ENCODE results near the gene OPN4. TPM values are rescaled to one million over a fixed set of nuclear protein-coding genes. Genes with fewer than 3 reads are reported as not detected.
"Not testable (repeated sequence)": the region's sequence is repeated elsewhere in the genome, so short reads cannot be mapped to it uniquely, and the experiment has no call there.

Gene OPN4
- total RNA-seq, 8 experiments from 2014 or later = 0.11 to 0.57 (median 0.14) TPM; not detected in 1

DNA sequence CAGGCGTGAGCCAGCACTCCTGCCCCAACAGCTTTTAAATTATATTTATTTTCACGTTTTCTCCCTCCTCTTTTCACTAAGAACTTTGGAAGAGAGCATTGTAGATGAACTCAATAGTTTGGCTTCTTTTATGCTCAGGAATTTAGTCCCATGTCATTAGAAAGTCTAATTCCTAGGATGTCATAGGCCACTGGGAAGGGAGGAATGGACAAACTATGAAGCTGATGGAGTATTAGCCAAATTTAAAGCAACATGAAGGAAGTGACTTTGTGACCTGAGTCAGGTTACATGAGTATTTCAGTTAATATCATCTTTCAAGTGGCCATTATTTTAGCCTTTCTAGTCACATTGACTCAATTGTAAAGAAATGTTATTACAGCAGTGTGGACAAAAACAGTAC, 18.0 kb upstream of the OPN4 start:
- Histone ChIP-seq H3K4me1 (replicated peaks in 1 of 2) (no peaks in the 10 kb centered on the region), H3K27ac (no peak overlapping the region), H3K4me3 (no peak overlapping the region)
- 29 to 100% (median 75%) methylated on average over 1 to 2 of the region's 2 CpGs; no CpG with 5 or more reads in 6 of the 10 experiments for WGBS, 10 experiments
- ATAC-seq (replicated peaks in 6 of 8) = no peak
- in situ Hi-C loops (cut with MboI; ENCODE audit: low pct_unique_long_range_greater_than_20kb in 2 of 9, low sequenced_read_pairs in 9 of 9, unreplicated experiment in 9 of 9) = no loop called here

DNA sequence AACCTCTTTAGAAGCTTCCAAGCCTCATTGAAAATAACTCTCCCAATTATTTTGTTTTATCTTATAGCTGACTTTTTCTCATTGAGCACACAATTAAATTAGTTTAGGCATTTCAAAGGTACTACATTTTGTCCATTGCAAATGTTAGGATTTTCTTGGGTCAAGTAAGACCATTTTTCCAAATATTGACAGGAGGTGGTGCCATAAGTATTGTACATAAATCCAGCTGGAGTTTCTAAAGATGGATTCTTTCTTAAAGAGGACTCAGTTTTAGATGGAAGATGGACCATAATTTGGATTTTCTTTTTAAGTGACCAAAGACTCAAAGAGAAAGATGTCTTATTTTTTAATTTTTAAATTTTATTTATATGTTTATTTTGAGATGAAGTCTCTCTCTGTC, 12.3 kb upstream of the OPN4 start:
- no peak overlapping the region for H3K27ac ChIP-seq
- in situ Hi-C loops (cut with MboI; ENCODE audit: low pct_unique_long_range_greater_than_20kb in 2 of 9, low sequenced_read_pairs in 9 of 9, unreplicated experiment in 9 of 9) = no loop called here
- H3K4me1 ChIP-seq (replicated peaks in 1 of 2) = peaks cover 0 to 8% of the 10 kb centered on the region in 2 donors
- no peak overlapping the region for H3K4me3 ChIP-seq
- ATAC-seq (replicated peaks in 6 of 8) = no peak

DNA sequence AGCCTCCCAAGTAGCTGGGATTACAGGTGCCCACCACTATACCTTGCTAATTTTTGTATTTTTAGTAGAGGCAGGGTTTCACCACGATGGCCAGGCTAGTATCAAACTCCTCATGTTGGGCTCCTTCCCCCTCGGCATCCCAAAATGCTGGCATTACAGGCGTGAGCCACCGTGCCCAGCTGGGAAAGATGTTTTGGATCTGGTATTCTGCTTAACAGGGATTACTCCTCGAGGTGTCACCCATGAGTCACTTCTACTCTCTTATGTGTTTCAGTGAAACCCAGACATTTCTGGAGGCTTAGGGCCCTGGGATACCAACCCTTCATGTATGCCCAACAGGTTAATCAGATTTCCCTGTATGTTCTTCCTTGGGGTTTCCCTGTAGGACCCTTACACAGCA, 11.8 kb upstream of the OPN4 start:
- no peak overlapping the region for H3K4me3 ChIP-seq
- in situ Hi-C loops (cut with MboI; ENCODE audit: low pct_unique_long_range_greater_than_20kb in 2 of 9, low sequenced_read_pairs in 9 of 9, unreplicated experiment in 9 of 9) = no loop called here
- peak in 3 of 8 experiments; percentile 55 to 71 (median 66) for ATAC-seq (replicated peaks in 6 of 8)
- no peak overlapping the region for H3K27ac ChIP-seq
- H3K4me1 ChIP-seq (replicated peaks in 1 of 2) = peaks cover under 1 to 9% of the 10 kb centered on the region in 2 donors
- 0 to 88% (median 43%) methylated on average over 1 to 4 of the region's 5 CpGs; no CpG with 5 or more reads in 1 of the 10 experiments for WGBS, 10 experiments

DNA sequence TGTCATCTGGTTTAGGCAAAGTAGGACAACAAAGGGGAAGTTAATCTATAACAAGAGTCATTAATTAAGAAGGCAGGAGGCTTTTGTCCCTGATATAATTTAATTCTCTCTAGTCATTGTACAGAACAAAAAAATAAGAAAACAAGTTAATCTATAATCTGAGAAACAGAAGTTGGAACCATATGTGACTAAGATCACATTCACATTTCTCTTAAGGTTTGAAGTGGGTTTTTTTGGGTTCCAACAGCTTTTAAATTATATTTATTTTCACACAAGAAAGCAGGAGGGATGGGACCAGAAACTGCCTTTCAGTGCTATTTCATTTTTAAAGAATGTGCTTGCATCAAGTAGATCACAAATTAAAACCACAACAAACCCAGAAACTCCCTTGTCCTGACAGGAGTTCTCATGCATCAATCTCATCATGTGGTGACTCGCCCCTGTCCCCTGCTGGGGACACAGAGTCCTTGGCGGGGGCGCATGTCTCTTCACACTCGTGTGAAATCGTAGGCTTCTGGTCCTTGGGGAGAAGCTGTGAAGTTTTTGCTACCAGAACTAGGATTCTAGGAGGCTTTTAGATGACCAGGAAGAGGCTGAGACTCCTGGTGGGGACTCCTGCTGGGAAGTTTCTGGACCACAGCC, 10.1 kb upstream of the OPN4 start:
- peaks cover 19 to 25% of the 10 kb centered on the region in 2 donors for H3K4me1 ChIP-seq (replicated peaks in 1 of 2)
- 0 to 60% (median 10%) methylated on average over 1 to 2 of the region's 5 CpGs; no CpG with 5 or more reads in 5 of the 10 experiments for WGBS, 10 experiments
- H3K4me3 ChIP-seq = no peak overlapping the region
- H3K27ac ChIP-seq = no peak overlapping the region
- in situ Hi-C loops (cut with MboI; ENCODE audit: low pct_unique_long_range_greater_than_20kb in 2 of 9, low sequenced_read_pairs in 9 of 9, unreplicated experiment in 9 of 9) = no loop called here
- ATAC-seq (replicated peaks in 6 of 8) = peak in 3 of 8 experiments; percentile 5 to 7 (median 7)

DNA sequence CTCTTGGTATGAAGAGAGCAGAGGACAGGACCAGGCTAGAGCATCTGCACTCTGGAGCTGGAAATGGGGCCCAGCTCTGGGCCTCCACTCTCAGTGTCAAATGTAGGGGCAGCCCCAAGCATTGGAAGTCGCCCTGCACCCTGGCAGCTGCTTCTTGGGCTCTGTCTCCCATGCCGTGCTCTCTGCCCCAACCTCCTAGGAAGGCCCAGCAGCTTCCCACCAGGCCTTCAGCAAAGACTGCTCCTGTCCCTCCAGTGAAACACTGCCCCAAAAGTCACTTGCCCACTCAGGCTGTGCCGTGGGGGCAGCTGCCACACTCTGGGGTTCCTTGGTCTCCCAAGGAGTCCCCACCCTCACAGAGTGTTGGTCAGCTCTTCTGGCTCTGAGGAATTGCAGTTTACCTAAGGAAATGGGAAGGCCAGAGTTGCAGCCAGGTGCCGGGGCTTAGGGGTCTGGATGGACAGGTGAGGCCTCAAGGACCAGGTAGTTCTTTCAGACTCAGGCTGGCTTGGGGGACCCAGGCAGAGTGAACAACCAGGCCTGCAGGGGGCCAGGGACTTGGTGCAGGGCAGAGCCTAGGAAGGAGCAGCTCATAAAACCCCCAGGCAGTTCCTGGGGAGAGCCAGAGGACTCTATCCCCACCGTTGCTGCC, 9.4 kb upstream of the OPN4 start:
- no peak for ATAC-seq (replicated peaks in 6 of 8)
- H3K27ac ChIP-seq = no peak overlapping the region
- H3K4me3 ChIP-seq = no peak overlapping the region
- peaks cover 23 to 32% of the 10 kb centered on the region in 2 donors for H3K4me1 ChIP-seq (replicated peaks in 1 of 2)
- WGBS, 10 experiments = 81 to 100% (median 89%) methylated on average over 1 to 3 of the region's 5 CpGs; no CpG with 5 or more reads in 4 of the 10 experiments
- in situ Hi-C loops (cut with MboI; ENCODE audit: low pct_unique_long_range_greater_than_20kb in 2 of 9, low sequenced_read_pairs in 9 of 9, unreplicated experiment in 9 of 9) = no loop called here

DNA sequence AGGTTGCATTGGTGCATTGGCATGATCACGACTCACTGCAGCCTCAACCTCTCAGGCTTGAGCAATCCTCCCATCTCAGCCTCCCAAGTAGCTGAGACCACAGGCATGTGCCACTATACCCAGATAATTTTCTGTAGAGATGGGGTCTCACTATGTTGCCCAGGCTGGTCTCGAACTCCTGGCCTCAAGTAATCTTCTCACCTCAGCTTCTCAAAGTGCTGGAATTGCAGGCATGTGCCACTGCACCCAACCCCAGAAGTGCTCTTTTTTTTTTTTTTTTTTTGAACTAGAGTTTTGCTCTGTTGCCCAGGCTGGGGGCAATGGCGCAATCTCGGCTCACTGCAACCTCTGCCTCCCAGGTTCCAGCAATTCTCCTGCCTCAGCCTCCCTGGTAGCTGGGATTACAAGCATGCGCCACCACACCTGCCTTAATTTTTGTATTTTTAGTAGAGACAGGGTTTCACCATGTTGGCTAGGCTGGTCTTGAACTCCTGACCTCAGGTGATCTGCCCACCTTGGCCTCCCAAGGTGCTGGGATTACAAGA, 8.7 kb upstream of the OPN4 start:
- ATAC-seq (replicated peaks in 6 of 8); in situ Hi-C loops (cut with MboI; ENCODE audit: low pct_unique_long_range_greater_than_20kb in 2 of 9, low sequenced_read_pairs in 9 of 9, unreplicated experiment in 9 of 9); H3K4me3 ChIP-seq; H3K27ac ChIP-seq: not testable (repeated sequence)
- WGBS, 10 experiments = 80 to 100% (median 95%) methylated on average over 1 to 3 of the region's 5 CpGs; no CpG with 5 or more reads in 4 of the 10 experiments
- H3K4me1 ChIP-seq (replicated peaks in 1 of 2) = peaks cover 23 to 33% of the 10 kb centered on the region in 2 donors

DNA sequence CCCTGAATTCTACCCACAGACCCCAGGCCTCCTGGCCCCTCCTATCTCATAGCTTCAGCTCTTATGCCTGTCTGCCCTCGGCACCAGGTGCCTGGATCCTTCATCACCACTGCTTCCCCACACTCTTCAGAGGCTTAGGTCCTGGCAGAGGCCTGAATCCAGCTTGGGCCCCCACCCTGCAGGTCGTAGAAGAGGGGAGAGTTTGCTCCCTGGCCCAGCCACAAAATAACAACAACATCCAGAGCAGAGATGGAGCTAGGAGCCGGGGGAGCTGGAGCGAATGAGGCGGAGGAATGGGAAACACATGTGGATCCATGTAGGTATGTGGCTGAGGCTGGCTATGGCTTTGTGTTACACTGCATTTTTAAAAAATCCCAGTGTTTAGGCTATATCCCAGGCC, 7.8 kb upstream of the OPN4 start:
- H3K4me3 ChIP-seq = no peak overlapping the region
- ATAC-seq (replicated peaks in 6 of 8) = no peak
- in situ Hi-C loops (cut with MboI; ENCODE audit: low pct_unique_long_range_greater_than_20kb in 2 of 9, low sequenced_read_pairs in 9 of 9, unreplicated experiment in 9 of 9) = no loop called here
- 85 to 100% (median 96%) methylated on average over 1 to 3 of the region's 5 CpGs; no CpG with 5 or more reads in 6 of the 10 experiments for WGBS, 10 experiments
- peaks cover 23 to 33% of the 10 kb centered on the region in 2 donors for H3K4me1 ChIP-seq (replicated peaks in 1 of 2)
- no peak overlapping the region for H3K27ac ChIP-seq

DNA sequence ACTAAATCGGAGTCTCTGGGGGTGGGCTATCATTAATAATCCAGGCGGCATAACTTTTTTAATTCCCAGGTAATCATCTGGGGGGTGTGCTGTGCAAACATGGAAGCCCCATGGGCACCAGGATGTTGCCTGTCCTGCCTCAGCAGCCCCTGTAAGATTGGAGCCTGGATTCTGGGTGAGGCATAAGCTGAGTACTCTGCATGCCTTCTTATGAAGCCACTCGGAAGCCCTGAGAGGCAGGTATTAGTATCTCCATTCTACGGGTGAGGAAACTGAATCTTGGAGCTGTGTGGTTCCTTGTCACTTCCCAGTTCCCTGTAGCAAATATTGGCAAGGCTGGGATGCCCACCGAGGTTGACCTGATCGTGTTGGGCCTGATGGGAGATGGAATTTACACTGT, 7.4 kb upstream of the OPN4 start:
- WGBS, 10 experiments = 60 to 100% (median 76%) methylated on average over 1 to 5 of the region's 6 CpGs; no CpG with 5 or more reads in 4 of the 10 experiments
- H3K4me3 ChIP-seq = no peak overlapping the region
- ATAC-seq (replicated peaks in 6 of 8) = no peak
- no peak overlapping the region for H3K27ac ChIP-seq
- in situ Hi-C loops (cut with MboI; ENCODE audit: low pct_unique_long_range_greater_than_20kb in 2 of 9, low sequenced_read_pairs in 9 of 9, unreplicated experiment in 9 of 9) = no loop called here
- peaks cover 23 to 33% of the 10 kb centered on the region in 2 donors for H3K4me1 ChIP-seq (replicated peaks in 1 of 2)

DNA sequence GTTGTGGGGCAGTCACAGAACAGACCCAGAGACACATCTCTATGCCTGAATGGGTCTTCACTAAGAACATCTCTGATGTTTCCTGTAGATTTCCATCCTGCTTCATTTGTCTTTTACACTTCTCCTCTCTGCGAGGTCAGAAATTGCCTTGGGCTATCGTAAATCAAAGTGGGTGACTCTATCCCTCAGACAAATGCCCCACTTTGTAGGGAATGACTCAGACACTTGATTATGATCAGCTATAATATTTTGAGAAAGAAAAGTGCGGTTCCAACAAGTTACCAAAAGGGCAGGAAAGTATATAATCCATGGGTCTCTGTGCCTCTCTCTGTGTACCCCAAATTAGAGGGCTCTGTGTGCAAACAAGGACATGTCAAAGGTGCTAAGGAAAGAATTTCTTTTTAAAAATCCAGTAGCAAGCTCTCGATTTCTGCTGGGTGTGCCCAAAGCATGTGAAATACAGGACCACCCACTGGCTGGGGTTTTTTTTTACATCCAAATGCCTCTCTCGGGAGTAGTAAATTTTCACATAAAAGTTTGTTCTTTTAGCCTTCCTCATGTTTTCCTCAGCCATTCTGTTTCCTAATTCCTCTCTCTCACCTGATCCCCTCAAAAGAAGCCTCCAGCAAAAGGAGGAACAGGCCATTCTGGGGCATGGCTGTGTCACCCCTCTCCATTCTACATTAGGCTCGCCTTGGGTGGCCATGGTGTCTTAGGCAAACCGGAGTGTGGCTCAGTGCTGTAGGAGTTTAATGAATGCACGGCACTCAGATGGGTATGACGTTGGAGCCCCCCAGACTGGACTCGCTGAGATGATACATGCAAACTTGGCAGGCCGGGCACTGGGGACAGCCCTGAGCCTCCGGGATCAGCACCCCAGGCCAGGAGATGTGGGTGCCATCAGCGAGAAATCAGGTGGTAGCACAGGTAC, 6.3 kb upstream of the OPN4 start:
- ATAC-seq (replicated peaks in 6 of 8) = peak in 7 of 8 experiments; percentile 2 to 83 (median 70)
- Histone ChIP-seq H3K4me3 (no peak overlapping the region), H3K27ac (no peak overlapping the region), H3K4me1 (replicated peaks in 1 of 2) (peaks cover 23 to 41% of the 10 kb centered on the region in 2 donors)
- WGBS, 10 experiments = 4 to 57% (median 33%) methylated on average over 2 to 5 of the region's 13 CpGs; no CpG with 5 or more reads in 1 of the 10 experiments
- in situ Hi-C loops (cut with MboI; ENCODE audit: low pct_unique_long_range_greater_than_20kb in 2 of 9, low sequenced_read_pairs in 9 of 9, unreplicated experiment in 9 of 9) = no loop called here

DNA sequence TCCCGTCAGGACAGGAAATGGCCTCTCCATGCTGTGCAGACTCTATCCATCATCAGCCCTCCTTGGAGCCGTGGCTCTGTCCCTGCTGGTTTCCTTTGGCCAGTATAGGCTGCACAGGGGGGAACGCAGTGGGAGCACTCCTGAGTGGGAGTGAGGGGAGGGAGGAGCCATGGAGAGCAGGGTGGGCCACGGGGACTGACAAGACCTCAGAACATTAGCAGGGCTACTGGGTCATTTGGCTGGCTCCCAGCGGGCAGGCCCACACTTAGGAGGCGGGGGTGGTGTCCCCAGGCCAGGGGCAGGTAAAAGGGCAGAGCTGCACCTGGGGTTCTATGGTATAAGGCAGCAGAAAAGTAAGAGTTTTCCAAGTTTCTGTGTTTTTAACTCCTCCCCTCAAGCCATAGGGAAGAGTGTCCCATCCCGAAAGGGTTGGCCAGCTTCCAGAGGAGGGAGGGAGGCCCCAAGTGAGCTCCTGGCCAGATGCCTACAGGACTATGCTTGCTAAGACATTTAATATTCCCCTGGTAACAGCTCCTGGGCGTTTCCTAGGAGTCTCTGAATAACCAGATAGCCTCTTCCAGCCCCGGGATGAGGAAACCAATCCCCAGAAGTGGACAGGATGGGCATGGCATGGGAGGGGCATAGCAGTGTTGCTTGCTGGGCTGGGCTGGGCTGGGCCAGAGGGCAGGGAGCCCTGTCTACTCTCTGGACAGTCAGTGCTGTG, 5.5 kb upstream of the OPN4 start:
- Histone ChIP-seq H3K27ac (no peak overlapping the region), H3K4me1 (replicated peaks in 1 of 2) (peaks cover 23 to 41% of the 10 kb centered on the region in 2 donors), H3K4me3 (no peak overlapping the region)
- 20 to 71% (median 40%) methylated on average over 1 to 4 of the region's 9 CpGs; no CpG with 5 or more reads in 5 of the 10 experiments for WGBS, 10 experiments
- in situ Hi-C loops (cut with MboI; ENCODE audit: low pct_unique_long_range_greater_than_20kb in 2 of 9, low sequenced_read_pairs in 9 of 9, unreplicated experiment in 9 of 9) = no loop called here
- ATAC-seq (replicated peaks in 6 of 8) = peak; percentile 21 to 97 (median 80)

DNA sequence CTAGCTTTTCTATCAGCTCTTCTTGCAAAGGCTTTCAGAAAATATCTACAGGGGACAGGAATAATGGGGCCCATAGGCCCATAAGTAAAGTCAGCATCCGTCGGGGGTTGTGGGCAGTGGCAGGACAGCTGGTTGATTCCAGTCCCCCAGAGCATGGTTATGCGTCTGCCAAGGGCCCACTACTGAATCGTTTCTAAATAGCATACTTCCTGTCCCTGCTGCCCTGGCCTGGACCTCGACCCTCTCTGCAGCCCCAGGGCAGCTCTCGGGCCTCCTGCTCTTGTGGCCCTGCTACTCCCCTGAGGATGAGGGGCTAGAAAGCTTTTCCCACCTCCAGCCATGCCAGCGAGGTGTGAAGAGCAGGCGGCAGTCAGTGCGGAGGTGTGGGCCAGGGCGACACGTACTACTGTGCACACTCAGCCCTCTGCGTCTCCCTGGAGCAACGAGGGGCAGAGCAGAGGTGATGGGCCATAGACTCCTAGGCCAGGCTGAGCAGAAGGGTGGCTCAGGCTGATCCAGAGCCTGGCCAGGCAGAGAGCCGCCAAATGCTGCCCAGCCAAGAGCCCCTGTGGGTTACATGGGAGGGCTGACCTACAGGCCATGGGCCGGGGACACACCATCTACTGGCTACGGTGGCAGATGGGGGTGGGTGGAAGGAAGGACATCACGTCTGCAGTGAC, 4.7 kb upstream of the OPN4 start:
- in situ Hi-C loops (cut with MboI; ENCODE audit: low pct_unique_long_range_greater_than_20kb in 2 of 9, low sequenced_read_pairs in 9 of 9, unreplicated experiment in 9 of 9) = no loop called here
- no peak overlapping the region for H3K27ac ChIP-seq
- no peak for ATAC-seq (replicated peaks in 6 of 8)
- H3K4me3 ChIP-seq = no peak overlapping the region
- WGBS, 10 experiments = 60 to 90% (median 73%) methylated on average over 1 to 4 of the region's 17 CpGs; no CpG with 5 or more reads in 7 of the 10 experiments
- peaks cover 23 to 39% of the 10 kb centered on the region in 2 donors for H3K4me1 ChIP-seq (replicated peaks in 1 of 2)

DNA sequence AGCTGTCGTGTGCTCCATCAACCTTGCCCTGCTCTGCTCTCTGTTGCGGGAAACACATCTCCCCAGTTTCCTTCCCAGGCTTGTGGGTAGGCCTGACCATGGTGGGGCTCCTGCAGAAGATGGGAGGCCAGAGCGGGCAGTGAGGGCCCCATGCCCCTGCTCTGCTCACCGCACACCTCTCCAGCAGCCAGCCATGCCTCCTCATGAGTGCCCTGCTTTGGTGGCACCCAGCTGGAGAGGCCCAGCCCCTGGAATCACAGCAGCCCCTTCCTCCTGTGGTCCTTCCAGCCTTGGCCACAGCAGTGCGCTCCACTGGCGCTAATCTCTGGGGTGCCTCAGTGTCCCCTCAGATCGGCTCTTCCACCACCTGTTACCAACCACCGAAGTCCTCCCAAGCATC, 4.2 kb upstream of the OPN4 start:
- in situ Hi-C loops (cut with MboI; ENCODE audit: low pct_unique_long_range_greater_than_20kb in 2 of 9, low sequenced_read_pairs in 9 of 9, unreplicated experiment in 9 of 9) = no loop called here
- ATAC-seq (replicated peaks in 6 of 8) = no peak

More for the DNA sequence above, 4.2 kb upstream of the OPN4 start:
- Histone ChIP-seq H3K4me3 (no peak overlapping the region), H3K4me1 (replicated peaks in 1 of 2) (peaks cover 23 to 36% of the 10 kb centered on the region in 2 donors), H3K27ac (no peak overlapping the region)
- WGBS, 10 experiments = 86 to 100% methylated on average over 1 of the region's 8 CpGs; no CpG with 5 or more reads in 8 of the 10 experiments
